HL-60 (cell line): ENCODE data around the gene RFC2.

Source experiments
- DNase-seq, 2 experiments: peaks; one replicate each; pipeline ENCODE4 v3.0.0-alpha.2; 2010 to 2020; ENCODE audit warnings: low read depth in 1 of 2, low spot score in 1 of 2
- H3K27ac ChIP-seq: fragments of 250-450 bp; sonication (Bioruptor Pico); replicated peaks from 2 replicates; pipeline ENCODE4 v1.5.1; 2020; ENCODE audit warnings: mild to moderate bottlenecking, moderate library complexity
- H3K27me3 ChIP-seq: fragments of 250-450 bp; sonication (Bioruptor Pico); 2 replicates; pipeline ENCODE4 v1.5.1; 2021; ENCODE audit warnings: mild to moderate bottlenecking, moderate library complexity; ENCODE audit not compliant: insufficient read depth, poor library complexity, severe bottlenecking
- H3K4me3 ChIP-seq: replicated peaks from 2 replicates; pipeline ENCODE4 v1.5.1; 2011; ENCODE audit warnings: mild to moderate bottlenecking, control low read depth, low read length; ENCODE audit not compliant: insufficient read depth
- GABPA ChIP-seq: IDR thresholded peaks from 2 replicates; pipeline ENCODE4 v1.6.1; 2012; ENCODE audit warnings: low read depth
- POLR2AphosphoS5 ChIP-seq: IDR thresholded peaks from 2 replicates; pipeline ENCODE4 v1.6.1; 2012; ENCODE audit warnings: low read depth
- SPI1 ChIP-seq: IDR thresholded peaks from 2 replicates; pipeline ENCODE4 v1.6.1; 2012; ENCODE audit warnings: low read depth, mild to moderate bottlenecking, borderline replicate concordance
- TF ChIP-seq, protein P1 (sequence below): IDR thresholded peaks from 2 replicates; pipeline ENCODE4 v1.6.1; 2012; ENCODE audit warnings: low read depth; ENCODE audit not compliant: insufficient replicate concordance
- TF ChIP-seq, protein P2 (sequence below): IDR thresholded peaks from one replicate; pipeline ENCODE4 v1.5.1; 2011; ENCODE audit warnings: low read length, control low read depth, inconsistent platforms; ENCODE audit not compliant: insufficient read depth

Gene RFC2

DNA sequence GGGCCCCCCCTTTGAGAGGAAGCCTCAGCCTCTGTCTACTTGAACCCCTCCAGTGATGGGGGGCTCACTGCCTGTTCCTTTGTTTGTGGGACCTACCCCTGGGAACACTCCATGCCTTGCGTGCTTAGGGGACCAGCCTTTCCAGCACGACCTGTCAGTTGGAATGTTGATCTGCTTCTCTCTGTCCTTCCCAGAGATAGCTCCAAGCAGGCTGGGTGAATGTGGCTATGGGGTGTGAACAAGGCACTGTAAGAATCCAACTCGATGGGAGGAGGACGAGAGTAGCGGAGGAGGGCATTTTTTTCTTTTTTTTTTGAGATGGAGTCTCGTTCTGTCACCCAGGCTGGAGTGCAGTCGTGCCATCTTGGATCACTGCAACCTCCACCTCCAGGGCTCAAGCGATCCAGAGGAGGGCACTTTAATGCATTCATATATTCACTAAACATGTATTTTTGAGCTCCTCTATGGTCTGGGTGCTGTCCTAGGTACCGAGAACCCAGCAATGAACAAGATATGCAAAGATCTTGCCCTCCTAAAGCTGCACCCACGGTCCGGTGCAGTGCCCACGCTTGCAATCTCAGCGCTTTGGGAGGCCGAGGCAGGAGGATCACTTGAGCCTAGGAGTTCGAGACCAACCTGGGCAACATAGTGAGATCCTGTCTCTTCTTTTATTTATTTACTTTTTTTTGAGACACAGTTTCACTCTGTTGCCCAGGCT is 43.5 kb upstream of the RFC2 start:
- DNase-seq = no peak
- Histone ChIP-seq H3K27ac (no peak overlapping the region), H3K4me3 (no peak overlapping the region), H3K27me3 (no peaks in the 10 kb centered on the region)
- TF ChIP-seq, protein P1, sequence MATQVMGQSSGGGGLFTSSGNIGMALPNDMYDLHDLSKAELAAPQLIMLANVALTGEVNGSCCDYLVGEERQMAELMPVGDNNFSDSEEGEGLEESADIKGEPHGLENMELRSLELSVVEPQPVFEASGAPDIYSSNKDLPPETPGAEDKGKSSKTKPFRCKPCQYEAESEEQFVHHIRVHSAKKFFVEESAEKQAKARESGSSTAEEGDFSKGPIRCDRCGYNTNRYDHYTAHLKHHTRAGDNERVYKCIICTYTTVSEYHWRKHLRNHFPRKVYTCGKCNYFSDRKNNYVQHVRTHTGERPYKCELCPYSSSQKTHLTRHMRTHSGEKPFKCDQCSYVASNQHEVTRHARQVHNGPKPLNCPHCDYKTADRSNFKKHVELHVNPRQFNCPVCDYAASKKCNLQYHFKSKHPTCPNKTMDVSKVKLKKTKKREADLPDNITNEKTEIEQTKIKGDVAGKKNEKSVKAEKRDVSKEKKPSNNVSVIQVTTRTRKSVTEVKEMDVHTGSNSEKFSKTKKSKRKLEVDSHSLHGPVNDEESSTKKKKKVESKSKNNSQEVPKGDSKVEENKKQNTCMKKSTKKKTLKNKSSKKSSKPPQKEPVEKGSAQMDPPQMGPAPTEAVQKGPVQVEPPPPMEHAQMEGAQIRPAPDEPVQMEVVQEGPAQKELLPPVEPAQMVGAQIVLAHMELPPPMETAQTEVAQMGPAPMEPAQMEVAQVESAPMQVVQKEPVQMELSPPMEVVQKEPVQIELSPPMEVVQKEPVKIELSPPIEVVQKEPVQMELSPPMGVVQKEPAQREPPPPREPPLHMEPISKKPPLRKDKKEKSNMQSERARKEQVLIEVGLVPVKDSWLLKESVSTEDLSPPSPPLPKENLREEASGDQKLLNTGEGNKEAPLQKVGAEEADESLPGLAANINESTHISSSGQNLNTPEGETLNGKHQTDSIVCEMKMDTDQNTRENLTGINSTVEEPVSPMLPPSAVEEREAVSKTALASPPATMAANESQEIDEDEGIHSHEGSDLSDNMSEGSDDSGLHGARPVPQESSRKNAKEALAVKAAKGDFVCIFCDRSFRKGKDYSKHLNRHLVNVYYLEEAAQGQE = peak; percentile 89
- TF ChIP-seq, protein P2, sequence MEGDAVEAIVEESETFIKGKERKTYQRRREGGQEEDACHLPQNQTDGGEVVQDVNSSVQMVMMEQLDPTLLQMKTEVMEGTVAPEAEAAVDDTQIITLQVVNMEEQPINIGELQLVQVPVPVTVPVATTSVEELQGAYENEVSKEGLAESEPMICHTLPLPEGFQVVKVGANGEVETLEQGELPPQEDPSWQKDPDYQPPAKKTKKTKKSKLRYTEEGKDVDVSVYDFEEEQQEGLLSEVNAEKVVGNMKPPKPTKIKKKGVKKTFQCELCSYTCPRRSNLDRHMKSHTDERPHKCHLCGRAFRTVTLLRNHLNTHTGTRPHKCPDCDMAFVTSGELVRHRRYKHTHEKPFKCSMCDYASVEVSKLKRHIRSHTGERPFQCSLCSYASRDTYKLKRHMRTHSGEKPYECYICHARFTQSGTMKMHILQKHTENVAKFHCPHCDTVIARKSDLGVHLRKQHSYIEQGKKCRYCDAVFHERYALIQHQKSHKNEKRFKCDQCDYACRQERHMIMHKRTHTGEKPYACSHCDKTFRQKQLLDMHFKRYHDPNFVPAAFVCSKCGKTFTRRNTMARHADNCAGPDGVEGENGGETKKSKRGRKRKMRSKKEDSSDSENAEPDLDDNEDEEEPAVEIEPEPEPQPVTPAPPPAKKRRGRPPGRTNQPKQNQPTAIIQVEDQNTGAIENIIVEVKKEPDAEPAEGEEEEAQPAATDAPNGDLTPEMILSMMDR = no peak

DNA sequence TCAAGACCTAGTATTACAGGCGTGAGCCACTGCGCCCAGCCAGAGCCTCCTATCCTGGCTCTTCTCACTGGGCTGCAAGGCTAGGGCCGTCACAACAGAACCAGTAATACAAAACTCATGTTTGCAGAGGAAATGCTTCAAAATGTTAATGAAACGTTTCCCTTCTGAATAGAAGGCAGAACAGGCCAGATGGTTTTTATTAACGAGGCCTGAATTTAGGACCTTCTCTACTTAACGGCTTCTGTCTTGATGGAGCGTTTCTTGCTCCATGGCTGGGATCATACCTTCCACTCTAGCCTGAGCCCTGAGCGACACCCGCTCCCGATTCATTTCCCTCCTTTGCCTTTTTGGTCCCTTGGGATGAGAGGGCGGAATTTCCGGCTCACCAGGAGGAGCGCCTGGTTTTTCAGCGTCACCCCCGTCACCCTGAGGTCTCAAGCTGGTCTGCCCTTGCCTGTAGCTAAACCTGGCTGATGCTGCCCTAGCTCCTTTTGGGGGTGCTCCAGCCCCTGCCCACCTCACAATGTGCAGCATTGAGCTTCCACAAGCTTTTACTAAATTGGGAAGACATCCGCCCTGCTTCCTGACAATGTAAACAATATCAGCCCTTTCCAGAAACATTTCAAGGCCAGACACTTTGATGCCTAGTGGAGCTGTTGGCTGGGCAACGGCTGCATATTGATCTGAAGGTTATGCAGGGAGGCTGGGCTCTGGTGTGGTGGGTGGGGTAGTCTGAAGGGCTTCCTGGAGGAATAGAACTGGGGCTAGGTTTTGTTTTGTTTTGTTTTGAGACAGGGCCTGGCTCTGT is 40.2 kb upstream of the RFC2 start:
- H3K27ac ChIP-seq = no peak overlapping the region
- no peak for DNase-seq

DNA sequence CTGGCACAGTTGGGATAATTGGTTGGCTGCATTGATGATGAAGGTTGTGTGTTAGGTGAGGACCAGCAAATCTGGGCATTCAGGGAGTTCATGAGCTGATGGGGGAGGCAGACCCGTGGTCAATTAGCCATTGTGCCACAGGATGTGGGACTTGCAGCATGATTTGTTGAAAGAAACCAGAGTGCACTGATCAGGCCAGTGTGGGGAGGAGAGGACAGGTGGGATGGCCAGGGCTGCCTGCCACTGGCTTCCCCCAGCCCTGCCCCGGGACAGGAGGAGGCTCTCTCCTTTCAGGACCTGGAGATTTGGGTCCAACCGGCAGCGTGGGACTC is 39.3 kb upstream of the RFC2 start:
- Histone ChIP-seq H3K4me3 (no peak overlapping the region), H3K27me3 (no peaks in the 10 kb centered on the region), H3K27ac (no peak overlapping the region; the same call in 1 of the 2 replicates)
- TF ChIP-seq GABPA (no peak), SPI1 (no peak), POLR2AphosphoS5 (no peak)
- TF ChIP-seq, protein P1 = no peak
- TF ChIP-seq, protein P2 = no peak
- no peak for DNase-seq

More for the DNA sequence above, 40.2 kb upstream of the RFC2 start:
- TF ChIP-seq SPI1 (no peak), GABPA (no peak), POLR2AphosphoS5 (no peak)
- H3K27me3 ChIP-seq = no peaks in the 10 kb centered on the region
- no peak overlapping the region for H3K4me3 ChIP-seq

DNA sequence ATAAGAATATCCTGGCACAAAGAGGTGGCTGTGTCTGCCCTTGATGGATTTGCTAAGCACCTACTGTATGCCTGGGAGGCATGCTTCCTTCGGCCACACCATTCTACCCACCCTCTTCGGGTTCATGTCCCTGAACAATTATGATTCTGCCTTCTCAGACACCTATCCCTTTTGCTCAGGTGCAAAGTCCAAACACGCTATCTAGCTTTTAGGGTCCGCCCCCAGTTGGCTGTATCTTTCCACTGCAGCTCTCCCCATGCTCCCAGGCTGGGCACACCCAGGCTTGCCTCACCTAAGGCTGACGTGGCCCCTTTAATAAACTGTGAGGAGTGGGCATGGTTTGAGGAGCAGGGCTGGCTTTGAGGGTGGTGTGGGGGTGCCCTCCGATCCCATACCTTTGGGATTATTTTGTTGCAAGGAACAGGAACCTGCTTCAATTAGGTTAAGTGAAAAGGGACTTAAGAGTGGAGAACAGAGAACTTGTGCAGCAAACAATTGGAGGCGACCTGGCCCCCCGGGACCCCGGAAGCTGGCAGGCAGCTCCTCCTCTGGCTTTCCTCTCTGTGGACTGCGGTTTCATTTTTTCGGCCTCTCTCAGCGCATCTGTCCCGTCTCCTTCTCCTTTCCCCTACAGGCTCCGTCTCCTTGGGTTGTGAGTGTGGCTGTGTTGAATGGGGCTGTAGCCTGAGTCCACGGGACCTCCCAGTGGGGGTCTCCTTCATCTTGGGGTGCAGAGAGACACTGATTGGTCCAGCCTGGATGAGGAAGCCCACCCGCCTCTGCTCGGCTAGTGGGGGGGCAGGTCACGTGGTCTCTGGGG is 38.8 kb upstream of the RFC2 start:
- peak; percentile 21; the same call in 1 of the 2 replicates for TF ChIP-seq GABPA
- TF ChIP-seq, protein P1 = no peak
- no peak for TF ChIP-seq POLR2AphosphoS5
- Histone ChIP-seq H3K4me3 (peak overlapping the region; percentile 4; the same call in 1 of the 2 replicates), H3K27me3 (no peaks in the 10 kb centered on the region), H3K27ac (peak overlapping the region; percentile 32)
- DNase-seq = peak in 1 of 2 experiments; percentile 73
